Measurements from ENCODE around the gene B3GAT1.

Gene B3GAT1

GRCh38 chr11:134409552-134410429 lies 2.3 kb downstream of the B3GAT1 start:
- no peak for DNase-seq (ENCODE audit: low read depth in 2 of 2)

GRCh38 chr11:134407923-134408322 lies 4.1 kb downstream of the B3GAT1 start:
- DNase-seq (ENCODE audit: low read depth in 2 of 2): no peak

- DNase-seq (ENCODE audit: low read depth in 2 of 2): no peak
These were observed 4.7 kb downstream of the B3GAT1 start for GRCh38 chr11:134407321-134407828.

GRCh38 chr11:134406264-134407185 lies 5.5 kb downstream of the B3GAT1 start:
- no peak for DNase-seq (ENCODE audit: low read depth in 2 of 2)

GRCh38 chr11:134405841-134406240 lies 6.2 kb downstream of the B3GAT1 start:
- DNase-seq (ENCODE audit: low read depth in 2 of 2): no peak

- DNase-seq (ENCODE audit: low read depth in 2 of 2): no peak
These were observed 6.6 kb downstream of the B3GAT1 start for GRCh38 chr11:134405436-134405835.

GRCh38 chr11:134404575-134405341 lies 7.3 kb downstream of the B3GAT1 start:
- no peak for DNase-seq (ENCODE audit: low read depth in 2 of 2)

- no peak for DNase-seq (ENCODE audit: low read depth in 2 of 2)
These were observed 9.1 kb downstream of the B3GAT1 start for GRCh38 chr11:134402910-134403309.

GRCh38 chr11:134401825-134402809 lies 9.9 kb downstream of the B3GAT1 start:
- DNase-seq (ENCODE audit: low read depth in 2 of 2): no peak

- DNase-seq (ENCODE audit: low read depth in 2 of 2): no peak
These were observed 12.0 kb downstream of the B3GAT1 start for GRCh38 chr11:134399996-134400395.

- no peak for DNase-seq (ENCODE audit: low read depth in 2 of 2)
These were observed 12.8 kb downstream of the B3GAT1 start for GRCh38 chr11:134399293-134399654.

- no peak for DNase-seq (ENCODE audit: low read depth in 2 of 2)
These were observed 13.3 kb downstream of the B3GAT1 start for GRCh38 chr11:134398644-134399292.

GRCh38 chr11:134398079-134398444 lies 14.0 kb downstream of the B3GAT1 start:
- no peak for DNase-seq (ENCODE audit: low read depth in 2 of 2)

- DNase-seq (ENCODE audit: low read depth in 2 of 2): no peak
These were observed 14.6 kb downstream of the B3GAT1 start for GRCh38 chr11:134397304-134398078.

GRCh38 chr11:134395002-134395401 lies 17.0 kb downstream of the B3GAT1 start:
- no peak for DNase-seq (ENCODE audit: low read depth in 2 of 2)

GRCh38 chr11:134394311-134394710 lies 17.7 kb downstream of the B3GAT1 start:
- no peak for DNase-seq (ENCODE audit: low read depth in 2 of 2)

- DNase-seq (ENCODE audit: low read depth in 2 of 2): no peak
These were observed 18.4 kb downstream of the B3GAT1 start for GRCh38 chr11:134393638-134394037.

GRCh38 chr11:134392953-134393615 lies 19.0 kb downstream of the B3GAT1 start:
- no peak for DNase-seq (ENCODE audit: low read depth in 2 of 2)

GRCh38 chr11:134391656-134392055 lies 20.4 kb downstream of the B3GAT1 start:
- no peak for DNase-seq (ENCODE audit: low read depth in 2 of 2)

Data from stimulated activated CD4-positive, alpha-beta T cell treated with anti-CD3 and anti-CD28 coated beads, Interleukin-4, amount 100 ng/mL, for 48 hours (primary cell).